SIG-M5 (cell line): ENCODE data around the gene FKBP11.

Source experiments
- DNase-seq: peaks from one replicate; lab custom pipeline; 2025; lab: John Stamatoyannopoulos, UW

FKBP11 gene

GRCh38 chr12:48925304-48926011, at the start of gene FKBP11:
Gene FKBP11 (minus strand): TSS chr12:48925492. CDS start chr12:48925428, 64 bp downstream.
- DNase-seq = no peak

GRCh38 chr12:48973941-48974673, 48.8 kb upstream of the FKBP11 start:
- DNase-seq = no peak

DNA sequence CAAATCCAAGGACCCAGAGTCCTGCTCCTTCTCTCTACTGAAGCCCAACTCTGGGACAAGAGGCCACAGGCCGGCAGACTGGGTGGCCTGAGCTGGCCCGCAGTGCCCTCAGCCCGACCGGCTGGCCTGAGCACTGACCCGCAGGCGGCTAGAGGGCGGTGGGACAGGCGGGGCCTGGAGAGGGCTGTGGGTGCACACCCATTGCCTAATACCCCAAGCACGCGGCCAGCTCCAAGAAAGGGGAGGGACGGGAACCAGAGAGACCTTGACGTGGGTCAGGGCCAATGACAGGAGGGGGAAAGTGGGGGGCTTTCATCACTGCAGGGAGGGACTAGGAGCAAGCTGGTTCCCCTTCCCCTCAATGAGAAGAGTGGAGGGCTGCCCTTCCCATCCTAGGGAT, 48.2 kb upstream of the FKBP11 start:
- no peak for DNase-seq

DNA sequence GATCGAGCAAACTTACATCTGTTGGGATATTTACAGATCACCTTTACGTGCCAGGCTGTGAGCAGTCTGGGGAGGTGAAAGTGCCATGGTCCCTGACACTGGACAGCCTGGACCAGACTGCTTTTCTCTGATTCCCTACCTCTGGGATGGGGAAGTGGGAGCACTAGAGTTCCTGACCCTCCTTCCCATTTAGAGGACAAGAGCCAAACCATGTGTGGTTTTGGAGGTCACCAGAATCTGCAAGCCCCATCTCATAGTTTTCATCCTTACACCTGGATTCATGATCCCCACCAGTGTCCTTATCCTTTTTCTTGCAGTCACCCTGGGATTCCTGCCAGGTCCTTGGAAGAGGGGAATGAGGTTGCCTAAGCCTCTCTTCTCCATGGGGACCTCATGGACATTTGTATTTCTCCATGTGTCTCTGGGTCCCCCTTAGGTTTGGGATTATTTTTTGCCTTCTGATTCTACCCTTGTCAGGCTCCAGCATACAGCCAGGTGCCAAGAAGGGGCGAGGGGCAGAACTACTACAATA, 47.7 kb upstream of the FKBP11 start:
- DNase-seq = no peak

- DNase-seq = peak; percentile 36
Observed at GRCh38 chr12:48972213-48972951, 47.1 kb upstream of the FKBP11 start.

DNA sequence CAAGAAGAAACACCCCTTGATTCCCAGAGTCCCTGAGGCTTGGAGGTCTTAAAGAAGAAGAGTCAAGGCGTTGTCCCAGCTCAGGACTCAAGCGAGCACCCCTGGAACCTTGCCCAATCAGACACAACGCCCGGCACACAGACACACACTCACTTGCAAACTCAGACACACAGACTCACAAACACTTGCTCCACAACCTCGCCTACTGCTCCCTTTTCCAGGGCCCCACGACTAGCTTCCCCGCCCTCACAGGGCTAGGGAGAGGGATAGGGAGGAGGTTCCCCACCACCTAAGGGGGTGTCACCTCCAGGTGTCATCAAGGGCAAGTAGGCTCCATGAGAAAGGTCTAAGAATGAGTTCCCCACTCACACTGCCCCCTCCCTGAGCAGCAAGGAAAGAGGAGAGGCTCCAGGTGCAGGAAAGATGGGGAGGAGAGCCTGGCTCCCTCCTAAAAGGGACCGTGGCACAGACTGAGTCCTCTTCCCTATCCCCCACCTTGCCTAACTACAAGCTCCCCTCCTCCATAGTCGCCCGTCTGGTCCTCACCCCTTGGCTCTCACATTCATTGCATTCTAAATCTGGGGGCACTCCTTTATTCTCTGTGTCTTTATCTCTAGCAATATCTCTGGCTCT, 45.5 kb upstream of the FKBP11 start:
- no peak for DNase-seq

DNA sequence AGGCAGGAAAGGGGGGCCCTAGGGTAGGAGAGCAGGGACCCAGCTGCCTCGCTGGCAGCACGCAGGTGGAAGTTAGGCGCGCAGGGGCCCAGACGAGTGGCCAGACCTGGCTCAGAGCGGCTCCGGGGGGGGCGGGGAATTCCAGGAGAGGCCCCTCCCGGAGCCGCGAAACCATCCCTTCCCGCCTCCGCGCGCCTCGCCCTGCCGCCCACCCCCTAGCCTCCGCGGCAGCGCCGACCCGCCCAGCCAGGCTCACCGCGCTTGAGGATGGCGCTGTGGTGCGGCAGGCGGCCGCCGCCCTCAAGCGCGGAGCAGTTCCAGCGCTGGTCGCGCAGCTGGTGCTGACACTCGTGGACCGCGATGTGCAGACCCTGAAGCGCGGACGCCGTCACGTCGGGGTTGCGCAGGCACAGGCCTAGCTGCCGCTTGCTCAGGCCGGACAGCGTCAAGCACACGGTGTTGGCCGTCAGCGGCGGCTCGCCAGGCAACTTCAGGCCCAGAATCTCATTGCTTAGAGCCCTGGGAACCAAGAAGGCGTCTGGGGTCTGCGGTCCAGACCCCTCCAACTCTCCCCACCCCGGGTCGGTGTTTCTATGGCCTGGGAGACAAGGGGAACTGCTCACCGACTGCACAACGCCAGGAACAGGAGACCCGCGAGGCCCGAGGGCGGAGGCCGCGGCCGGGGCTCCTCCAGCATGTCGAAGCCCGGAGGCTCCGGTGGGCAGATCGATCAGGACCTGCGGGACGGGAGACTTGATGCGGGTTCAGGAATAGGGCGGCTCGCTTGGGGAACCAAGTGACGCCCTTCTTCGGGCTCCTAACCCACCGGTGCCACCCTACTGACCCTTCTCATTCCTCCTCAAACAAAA, 44.8 kb upstream of the FKBP11 start:
- no peak for DNase-seq

DNA sequence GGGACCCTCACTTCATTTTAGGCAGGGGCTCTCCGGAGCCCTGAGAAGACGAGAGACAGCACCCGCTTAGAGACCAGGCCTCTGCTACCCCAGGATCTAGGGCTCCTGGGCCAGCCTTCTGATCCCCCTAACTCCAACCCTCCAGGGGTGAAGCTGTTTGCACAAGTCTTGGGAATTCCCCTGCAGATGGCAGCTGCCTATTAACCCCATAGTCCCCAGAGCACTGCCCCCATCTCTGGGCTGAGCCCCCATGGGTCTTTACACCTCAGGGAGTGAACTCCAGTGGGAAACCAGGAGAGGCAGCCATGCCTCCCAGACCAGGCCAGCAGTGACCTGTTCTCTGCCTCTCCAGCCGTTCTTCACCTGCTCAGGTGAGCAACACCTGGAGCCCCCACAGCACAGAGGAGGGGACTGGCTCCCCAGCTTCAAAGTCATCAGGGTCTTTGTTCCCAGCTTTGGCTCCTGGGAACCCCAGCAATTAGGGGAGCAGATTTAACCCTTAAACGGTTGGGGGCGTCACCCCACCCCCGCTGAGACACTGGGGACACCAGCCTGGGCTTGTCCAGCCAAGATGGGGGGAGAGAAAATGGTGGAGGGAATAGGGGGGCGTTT, 44.0 kb upstream of the FKBP11 start:
- no peak for DNase-seq

DNA sequence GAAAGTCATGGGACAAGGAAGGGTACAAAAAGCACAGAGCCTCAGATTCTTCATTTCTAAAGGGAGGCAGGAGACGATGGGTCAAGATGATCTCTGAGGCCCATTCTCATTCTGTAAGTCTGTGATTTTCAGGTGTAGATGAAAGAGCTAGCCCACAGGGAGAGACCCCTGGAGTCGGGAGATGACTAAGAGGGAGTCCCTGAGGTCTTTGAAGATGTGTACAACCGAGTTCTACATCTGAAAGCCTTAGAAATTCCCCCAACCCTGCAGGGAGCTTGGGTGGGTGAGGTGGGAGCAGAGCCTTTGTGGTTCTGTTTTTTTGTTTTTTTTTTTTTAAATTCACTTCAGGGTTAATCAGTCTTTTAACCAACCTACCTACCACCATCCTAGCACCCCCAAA, 43.2 kb upstream of the FKBP11 start:
- DNase-seq = no peak

DNA sequence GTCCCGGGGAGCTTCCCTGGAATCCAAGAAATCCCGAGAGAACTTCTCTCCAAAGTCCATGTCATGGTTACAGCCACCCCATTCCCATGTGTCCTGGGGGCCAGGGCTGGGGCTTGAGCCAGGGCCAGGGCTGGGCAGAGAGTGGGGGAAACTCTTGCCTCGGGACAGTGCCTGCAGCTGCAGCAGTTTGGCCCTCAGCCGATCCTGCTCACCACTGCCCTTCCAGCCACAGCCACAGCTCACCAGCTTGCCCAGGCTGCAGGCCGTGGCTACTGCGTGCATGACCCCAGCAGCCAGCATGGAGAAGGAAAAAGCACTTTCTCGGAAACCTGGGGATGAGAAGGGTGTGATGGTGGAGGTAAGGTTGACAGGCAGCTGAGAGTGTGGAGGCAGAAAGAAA, 42.7 kb upstream of the FKBP11 start:
- no peak for DNase-seq

- DNase-seq = peak; percentile 33
Observed at GRCh38 chr12:48966177-48966895, 41.0 kb upstream of the FKBP11 start.

DNA sequence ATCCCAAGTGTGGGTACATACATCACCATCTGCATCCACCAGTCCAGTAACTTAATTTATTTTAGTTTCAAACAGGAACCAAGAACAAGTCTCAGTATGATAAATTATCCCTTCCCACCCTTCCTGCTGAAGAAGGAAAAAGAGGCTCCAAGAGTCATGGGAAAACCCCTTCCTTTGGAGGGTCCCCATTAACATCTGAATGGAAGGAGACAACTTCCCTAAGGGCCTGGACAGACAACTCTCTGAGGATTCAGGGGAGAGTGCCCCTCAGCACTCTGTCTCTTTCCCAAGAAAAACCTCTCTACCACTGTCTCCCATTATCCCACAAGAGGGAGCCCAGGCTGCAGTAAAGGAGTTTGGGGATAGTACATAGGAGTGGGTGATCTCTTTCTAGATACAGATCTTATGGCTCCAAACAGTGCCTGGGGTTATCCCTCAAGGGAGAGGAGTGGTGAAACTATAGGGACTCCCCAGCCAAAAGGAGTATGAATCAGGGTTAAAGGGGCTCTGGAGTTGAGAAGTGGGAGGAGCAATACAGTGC, 40.1 kb upstream of the FKBP11 start:
- no peak for DNase-seq

DNA sequence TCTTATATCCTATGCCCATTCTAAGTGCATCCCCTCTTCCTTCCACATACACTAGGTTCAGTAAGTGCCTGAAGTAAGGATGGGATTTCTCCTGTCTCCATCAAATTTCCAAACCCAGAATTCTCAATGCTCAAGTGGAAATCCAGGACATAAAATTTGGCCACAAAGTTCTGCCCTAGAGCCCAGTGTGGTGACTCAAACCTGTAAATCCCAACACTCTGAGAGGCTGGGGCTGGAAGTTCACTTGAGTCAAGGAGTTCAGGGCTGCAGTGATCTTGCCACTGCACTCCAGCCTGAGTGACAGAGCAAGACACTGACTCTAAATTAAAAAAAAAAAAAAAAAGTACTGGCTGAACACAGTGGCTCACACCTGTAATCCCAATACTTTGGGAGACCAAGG, 36.5 kb upstream of the FKBP11 start:
- no peak for DNase-seq

DNA sequence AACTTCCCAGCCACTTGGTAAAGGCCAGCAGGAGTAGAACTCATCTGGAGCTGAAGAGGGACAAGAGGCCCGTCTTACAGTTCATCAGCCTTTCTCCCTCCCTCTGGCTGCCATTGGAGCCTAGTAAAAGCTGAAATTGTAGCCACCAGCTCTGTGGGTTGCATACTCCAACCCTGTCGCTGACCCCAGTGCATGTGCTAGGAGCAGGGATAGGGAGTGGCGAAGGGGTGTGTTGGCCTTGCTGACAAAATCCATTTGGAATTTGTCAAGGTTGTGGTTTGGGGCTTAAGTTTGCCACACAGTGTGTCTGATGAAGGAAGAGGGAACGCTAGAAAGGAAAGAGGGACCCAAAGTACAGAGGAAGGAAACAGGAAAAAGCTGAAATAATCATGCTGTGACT, 36.0 kb upstream of the FKBP11 start:
- DNase-seq = no peak

- DNase-seq = no peak
Observed at GRCh38 chr12:48960834-48961233, 35.5 kb upstream of the FKBP11 start.

- DNase-seq = no peak
Observed at GRCh38 chr12:48958049-48958388, 32.7 kb upstream of the FKBP11 start.

- peak; percentile 64 for DNase-seq
Observed at GRCh38 chr12:48957141-48958048, 32.1 kb upstream of the FKBP11 start, which contains the start of gene ARF3. Gene ARF3 (minus strand): TSS chr12:48957487. CDS start chr12:48941095, 16,392 bp downstream.

GRCh38 chr12:48956279-48957140, 31.2 kb upstream of the FKBP11 start:
- DNase-seq = no peak
